ENCODE data around the gene MED8. TPM values are rescaled to one million over a fixed set of nuclear protein-coding genes. Genes with fewer than 3 reads are reported as not detected.

Gene MED8
- total RNA-seq, 3 donors from 2014 or later, result 35.8 to 39.6 (median 38.3) TPM

GRCh38 chr1:43421396-43421795, 31.8 kb upstream of the MED8 start:
- DNase-seq (no peak), ATAC-seq (no peak)
- Histone ChIP-seq H3K9me3 (no peaks in the 10 kb centered on the region), H3K4me3 (no peak overlapping the region), H3K4me1 (ENCODE audit: low read depth) (no peaks in the 10 kb centered on the region), H3K36me3 (ENCODE audit: low read depth) (peaks cover 20% of the 10 kb centered on the region)
- TF ChIP-seq, protein P1, sequence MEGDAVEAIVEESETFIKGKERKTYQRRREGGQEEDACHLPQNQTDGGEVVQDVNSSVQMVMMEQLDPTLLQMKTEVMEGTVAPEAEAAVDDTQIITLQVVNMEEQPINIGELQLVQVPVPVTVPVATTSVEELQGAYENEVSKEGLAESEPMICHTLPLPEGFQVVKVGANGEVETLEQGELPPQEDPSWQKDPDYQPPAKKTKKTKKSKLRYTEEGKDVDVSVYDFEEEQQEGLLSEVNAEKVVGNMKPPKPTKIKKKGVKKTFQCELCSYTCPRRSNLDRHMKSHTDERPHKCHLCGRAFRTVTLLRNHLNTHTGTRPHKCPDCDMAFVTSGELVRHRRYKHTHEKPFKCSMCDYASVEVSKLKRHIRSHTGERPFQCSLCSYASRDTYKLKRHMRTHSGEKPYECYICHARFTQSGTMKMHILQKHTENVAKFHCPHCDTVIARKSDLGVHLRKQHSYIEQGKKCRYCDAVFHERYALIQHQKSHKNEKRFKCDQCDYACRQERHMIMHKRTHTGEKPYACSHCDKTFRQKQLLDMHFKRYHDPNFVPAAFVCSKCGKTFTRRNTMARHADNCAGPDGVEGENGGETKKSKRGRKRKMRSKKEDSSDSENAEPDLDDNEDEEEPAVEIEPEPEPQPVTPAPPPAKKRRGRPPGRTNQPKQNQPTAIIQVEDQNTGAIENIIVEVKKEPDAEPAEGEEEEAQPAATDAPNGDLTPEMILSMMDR (IDR thresholded peaks at IDR 0.05), result no peak
- intact Hi-C loops (cut with DNase I, micrococcal nuclease), result no loop called here

DNA sequence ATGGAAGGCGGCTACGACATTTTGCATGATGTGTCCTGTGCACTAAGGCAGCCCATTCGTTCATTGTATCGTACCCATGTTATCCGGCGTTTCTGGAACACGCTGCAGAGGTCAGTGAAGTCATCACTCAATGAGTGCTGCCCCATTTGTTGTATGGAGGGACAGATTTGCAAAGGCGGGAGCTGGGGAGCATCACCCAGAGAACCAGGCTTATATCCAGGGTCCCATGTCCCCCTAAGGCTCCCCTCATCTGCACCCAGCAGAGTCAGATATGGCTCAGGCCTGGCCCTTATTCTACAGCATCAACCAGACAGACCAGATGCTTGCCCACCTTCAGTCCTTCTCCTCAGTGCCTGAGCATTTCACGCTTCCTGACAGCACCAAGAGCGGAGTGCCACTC, 31.3 kb upstream of the MED8 start:
- H3K9me3 ChIP-seq, result no peaks in the 10 kb centered on the region
- DNase-seq, result no peak
- intact Hi-C loops (cut with DNase I, micrococcal nuclease), result no loop called here
- H3K4me3 ChIP-seq, result no peak overlapping the region
- TF ChIP-seq, protein P1 (IDR thresholded peaks at IDR 0.05), result no peak
- H3K36me3 ChIP-seq (ENCODE audit: low read depth), result peaks cover 20% of the 10 kb centered on the region
- no peak for ATAC-seq
- H3K4me1 ChIP-seq (ENCODE audit: low read depth), result no peaks in the 10 kb centered on the region

- H3K4me3 ChIP-seq, result no peak overlapping the region
- H3K4me1 ChIP-seq (ENCODE audit: low read depth), result no peaks in the 10 kb centered on the region
- H3K36me3 ChIP-seq (ENCODE audit: low read depth), result peaks cover 20% of the 10 kb centered on the region
- ATAC-seq (no peak), DNase-seq (no peak)
- no peaks in the 10 kb centered on the region for H3K9me3 ChIP-seq
- TF ChIP-seq, protein P1 (IDR thresholded peaks at IDR 0.05), result no peak
- intact Hi-C loops (cut with DNase I, micrococcal nuclease), result loop anchor here (10.0 kb wide), 2 partner anchors 185 to 195 kb away; no protein-coding TSS in a partner anchor
Measured at GRCh38 chr1:43419627-43420425, 30.2 kb upstream of the MED8 start.

GRCh38 chr1:43418858-43419257, 29.3 kb upstream of the MED8 start:
- H3K36me3 ChIP-seq (ENCODE audit: low read depth), result peaks cover 20% of the 10 kb centered on the region

DNA sequence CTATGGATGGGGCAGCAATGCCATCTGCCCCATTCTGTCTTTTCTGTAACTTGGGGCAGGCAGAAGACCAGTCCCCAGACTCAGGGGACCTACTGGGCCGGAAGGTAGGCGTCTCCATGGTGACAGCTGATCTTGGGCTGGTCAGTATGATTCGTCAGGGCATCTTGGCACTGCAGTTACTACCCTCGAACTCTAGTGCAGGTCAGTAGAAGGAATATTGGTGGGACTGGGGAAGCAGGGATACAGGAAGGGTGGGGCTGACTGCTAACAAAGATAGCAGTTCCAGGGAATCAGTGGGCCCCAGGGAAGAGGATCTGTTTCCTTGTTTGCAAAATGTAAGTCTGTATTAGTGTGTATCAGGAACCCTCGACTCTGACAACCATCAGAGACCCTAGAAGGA, 26.3 kb upstream of the MED8 start:
- TF ChIP-seq, protein P1 (IDR thresholded peaks at IDR 0.05), result no peak
- peaks cover 16% of the 10 kb centered on the region for H3K36me3 ChIP-seq (ENCODE audit: low read depth)
- H3K9me3 ChIP-seq, result no peaks in the 10 kb centered on the region
- DNase-seq (no peak), ATAC-seq (no peak)
- no peak overlapping the region for H3K4me3 ChIP-seq
- H3K4me1 ChIP-seq (ENCODE audit: low read depth), result no peaks in the 10 kb centered on the region
- intact Hi-C loops (cut with DNase I, micrococcal nuclease), result loop anchor here (10.0 kb wide), 2 partner anchors 181 to 191 kb away; no protein-coding TSS in a partner anchor

More at GRCh38 chr1:43418858-43419257, 29.3 kb upstream of the MED8 start:
- no peak for DNase-seq
- no peak for ATAC-seq
- intact Hi-C loops (cut with DNase I, micrococcal nuclease), result loop anchor here (10.0 kb wide), 2 partner anchors 184 to 194 kb away; no protein-coding TSS in a partner anchor
- no peaks in the 10 kb centered on the region for H3K4me1 ChIP-seq (ENCODE audit: low read depth)
- H3K9me3 ChIP-seq, result no peaks in the 10 kb centered on the region
- TF ChIP-seq, protein P1 (IDR thresholded peaks at IDR 0.05), result no peak
- no peak overlapping the region for H3K4me3 ChIP-seq
